HG03097 (cell line): ENCODE measurements around the gene MAP3K12.

Source experiments
- ATAC-seq: cut with Tn5 transposase; IDR thresholded peaks from one replicate; pipeline ENCODE4 v1.9.1; 2021; ENCODE audit not compliant: unreplicated experiment, low FRiP score

MAP3K12 gene

GRCh38 chr12:53508534-53509170 lies 9.4 kb upstream of the MAP3K12 start:
- ATAC-seq = peak; percentile 84

- no peak for ATAC-seq
These were observed 8.3 kb upstream of the MAP3K12 start for GRCh38 chr12:53507603-53507885.

GRCh38 chr12:53506881-53507602 lies 7.8 kb upstream of the MAP3K12 start, which contains the start of gene NPFF:
Gene NPFF (minus strand): TSS chr12:53507484. CDS start chr12:53507474, 10 bp downstream.
- ATAC-seq = no peak

GRCh38 chr12:53506450-53506785 lies 7.2 kb upstream of the MAP3K12 start:
- no peak for ATAC-seq

- no peak for ATAC-seq
These were observed 6.5 kb upstream of the MAP3K12 start for GRCh38 chr12:53505555-53506449.

GRCh38 chr12:53505086-53505485 lies 5.8 kb upstream of the MAP3K12 start:
- ATAC-seq = no peak

GRCh38 chr12:53504004-53504920 lies 5.0 kb upstream of the MAP3K12 start:
- ATAC-seq = no peak

GRCh38 chr12:53502983-53503728 lies 3.9 kb upstream of the MAP3K12 start:
- ATAC-seq = no peak

GRCh38 chr12:53502331-53502730 lies 3.1 kb upstream of the MAP3K12 start:
- ATAC-seq = no peak

- no peak for ATAC-seq
These were observed 2.4 kb upstream of the MAP3K12 start for GRCh38 chr12:53501615-53502181.

- ATAC-seq = peak; percentile 72
These were observed 1.7 kb upstream of the MAP3K12 start, which contains the start of gene TARBP2 for GRCh38 chr12:53500776-53501614. Gene TARBP2 (plus strand): TSS chr12:53501283. CDS start chr12:53501409, 126 bp downstream.

- ATAC-seq = no peak
These were observed 1.0 kb upstream of the MAP3K12 start for GRCh38 chr12:53500142-53500775.

GRCh38 chr12:53498235-53498630 lies 1.0 kb downstream of the MAP3K12 start:
- no peak for ATAC-seq

- no peak for ATAC-seq
These were observed 1.8 kb downstream of the MAP3K12 start for GRCh38 chr12:53497461-53497860.

- no peak for ATAC-seq
These were observed 2.6 kb downstream of the MAP3K12 start for GRCh38 chr12:53496752-53497032.

GRCh38 chr12:53495903-53496751 lies 3.1 kb downstream of the MAP3K12 start:
- no peak for ATAC-seq

GRCh38 chr12:53493610-53494391 lies 5.5 kb downstream of the MAP3K12 start:
- no peak for ATAC-seq
